GM21367 (cell line): ENCODE results near the gene GALNT15.

Experiments
- ATAC-seq: cut with Tn5 transposase; IDR thresholded peaks from one replicate; pipeline ENCODE4 v1.9.1; 2021; ENCODE audit not compliant: unreplicated experiment

GALNT15 gene

GRCh38 chr3:16186086-16186485, 11.6 kb downstream of the GALNT15 start:
- ATAC-seq, result no peak

- no peak for ATAC-seq
Measured at GRCh38 chr3:16186565-16186964, 12.1 kb downstream of the GALNT15 start.

GRCh38 chr3:16187213-16187790, 12.8 kb downstream of the GALNT15 start:
- ATAC-seq, result no peak

- ATAC-seq, result no peak
Measured at GRCh38 chr3:16188071-16188470, 13.6 kb downstream of the GALNT15 start.

GRCh38 chr3:16189201-16189600, 14.7 kb downstream of the GALNT15 start:
- ATAC-seq, result no peak

- ATAC-seq, result no peak
Measured at GRCh38 chr3:16190704-16191103, 16.2 kb downstream of the GALNT15 start.

- no peak for ATAC-seq
Measured at GRCh38 chr3:16191591-16191990, 17.1 kb downstream of the GALNT15 start.

GRCh38 chr3:16192176-16192811, 17.8 kb downstream of the GALNT15 start:
- no peak for ATAC-seq

GRCh38 chr3:16198427-16198826, 23.9 kb downstream of the GALNT15 start:
- ATAC-seq, result no peak

- no peak for ATAC-seq
Measured at GRCh38 chr3:16199769-16200168, 25.3 kb downstream of the GALNT15 start.

- no peak for ATAC-seq
Measured at GRCh38 chr3:16200411-16200810, 25.9 kb downstream of the GALNT15 start.

GRCh38 chr3:16203031-16203430, 28.6 kb downstream of the GALNT15 start:
- ATAC-seq, result no peak

- ATAC-seq, result no peak
Measured at GRCh38 chr3:16203671-16204629, 29.5 kb downstream of the GALNT15 start.

- ATAC-seq, result no peak
Measured at GRCh38 chr3:16204751-16205150, 30.3 kb downstream of the GALNT15 start.

GRCh38 chr3:16205156-16205870, 30.8 kb downstream of the GALNT15 start:
- ATAC-seq, result no peak

- no peak for ATAC-seq
Measured at GRCh38 chr3:16207031-16207430, 32.6 kb downstream of the GALNT15 start.

- ATAC-seq, result no peak
Measured at GRCh38 chr3:16211176-16211904, 36.9 kb downstream of the GALNT15 start.

GRCh38 chr3:16214366-16214765, 39.9 kb downstream of the GALNT15 start:
- no peak for ATAC-seq

- no peak for ATAC-seq
Measured at GRCh38 chr3:16216373-16216935, 42.0 kb downstream of the GALNT15 start.

- no peak for ATAC-seq
Measured at GRCh38 chr3:16219777-16220176, 45.3 kb downstream of the GALNT15 start.
